ENCODE measurements around the gene KLHL30.
A peak's percentile ranks its signal among the peaks of the same experiment; 100 is the strongest.

The KLHL30 gene

GRCh38 chr2:238148981-238149380 lies 10.5 kb downstream of the KLHL30 start:
- DNase-seq, result no peak

- no peak for DNase-seq
Measured at GRCh38 chr2:238149841-238150572, 11.5 kb downstream of the KLHL30 start.

GRCh38 chr2:238150686-238151085 lies 12.2 kb downstream of the KLHL30 start:
- no peak for DNase-seq

GRCh38 chr2:238151205-238151604 lies 12.7 kb downstream of the KLHL30 start:
- DNase-seq, result no peak

GRCh38 chr2:238151628-238152235 lies 13.3 kb downstream of the KLHL30 start:
- DNase-seq, result no peak

GRCh38 chr2:238152771-238153688 lies 14.6 kb downstream of the KLHL30 start:
- DNase-seq, result no peak

- no peak for DNase-seq
Measured at GRCh38 chr2:238154570-238154969, 16.1 kb downstream of the KLHL30 start.

- no peak for DNase-seq
Measured at GRCh38 chr2:238155051-238155760, 16.7 kb downstream of the KLHL30 start.

- DNase-seq, result no peak
Measured at GRCh38 chr2:238155761-238156694, 17.6 kb downstream of the KLHL30 start.

GRCh38 chr2:238157506-238158017 lies 19.1 kb downstream of the KLHL30 start:
- no peak for DNase-seq

GRCh38 chr2:238158018-238158508 lies 19.6 kb downstream of the KLHL30 start:
- DNase-seq, result no peak

GRCh38 chr2:238158509-238159070 lies 20.1 kb downstream of the KLHL30 start, which contains the start of gene ERFE:
Gene ERFE (plus strand): TSS chr2:238158970. CDS start chr2:238159008, 38 bp downstream.
- peak; percentile 61 for DNase-seq

GRCh38 chr2:238159071-238159539 lies 20.6 kb downstream of the KLHL30 start:
- peak; percentile 35 for DNase-seq

GRCh38 chr2:238159661-238160205 lies 21.3 kb downstream of the KLHL30 start:
- DNase-seq, result no peak

- DNase-seq, result no peak
Measured at GRCh38 chr2:238160206-238161129, 22.0 kb downstream of the KLHL30 start.

GRCh38 chr2:238161291-238162051 lies 23.0 kb downstream of the KLHL30 start:
- DNase-seq, result no peak

- no peak for DNase-seq
Measured at GRCh38 chr2:238162251-238162845, 23.9 kb downstream of the KLHL30 start.

GRCh38 chr2:238162846-238163441 lies 24.5 kb downstream of the KLHL30 start:
- DNase-seq, result no peak

Data from activated T-cell treated with anti-CD3 and anti-CD28 coated beads, Interleukin-2, amount 50 U/mL, for 1 hour (primary cell).